GM12878 (cell line): ENCODE data around the gene KLK12. TPM values are rescaled to one million over a fixed set of nuclear protein-coding genes. Genes with fewer than 3 reads are reported as not detected.

Experiments
- ATAC-seq: fragments of 200-7000 bp; cut with Tn5 transposase; 3 replicates; pipeline ENCODE4 v1.9.1; 2020; ENCODE audit warnings: mild to moderate bottlenecking, moderate library complexity
- Bru-seq: library from RNA; stranded (reverse); fragments of 400-500 nt; gene quantifications from one replicate; lab custom pipeline; 2021; lab: Mats Ljungman, UMichigan
- BruChase-seq, 2 experiments: library from RNA; stranded (reverse); fragments of 400-500 nt; gene quantifications; one replicate each; lab custom pipeline; 2021; lab: Mats Ljungman, UMichigan
- BruUV-seq: library from RNA; stranded (reverse); fragments of 400-500 nt; replicated peaks from 2 replicates; lab custom pipeline; 2021; lab: Mats Ljungman, UMichigan
- CTCF ChIA-PET: fragments of 300-600 bp; sonication (Branson Sonifier 250); formaldehyde crosslinking; extraction: SDS; loops from one replicate; lab custom pipeline; 2021; ENCODE audit warnings: inconsistent platforms; lab: Yijun Ruan, JAX
- POLR2A ChIA-PET: fragments of 350-600 bp; formaldehyde crosslinking; extraction: SDS; loops from one replicate; lab custom pipeline; 2021; ENCODE audit warnings: inconsistent platforms; lab: Charles Lee
- RAD21 ChIA-PET: fragments of 300-600 bp; sonication (Branson Sonifier 250); formaldehyde crosslinking; loops from one replicate; lab custom pipeline; 2023; ENCODE audit warnings: antibody characterized with exemption; ENCODE audit not compliant: unreplicated experiment; lab: Charles Lee
- SMC1A ChIA-PET: fragments of 300-600 bp; sonication (Branson Sonifier 250); formaldehyde crosslinking; loops from one replicate; lab custom pipeline; 2023; ENCODE audit not compliant: unreplicated experiment, uncharacterized antibody; lab: Charles Lee
- DNase-seq: peaks from one replicate; pipeline ENCODE4 v3.0.0-alpha.2; 2011; ENCODE audit warnings: low read depth, low spot score
- FAIRE-seq: peaks from 3 replicates; lab custom pipeline; 2011; peaks lifted over from hg19 to GRCh38; lab: Jason Lieb, UNC
- H2AFZ ChIP-seq: 2 replicates; pipeline ENCODE4 v1.6.0; 2011; ENCODE audit warnings: low read depth, low read length, control low read depth; ENCODE audit not compliant: control insufficient read depth
- H3K27ac ChIP-seq: 2 replicates; pipeline ENCODE4 v1.5.1; 2011; ENCODE audit warnings: control low read depth; ENCODE audit not compliant: control insufficient read depth, insufficient read depth
- H3K27me3 ChIP-seq, 2 experiments: replicated peaks in 1 of 2; 2 replicates each; pipeline versions ENCODE4 v1.6.0 to v1.6.1; 2011; ENCODE audit warnings: low read length in 1 of 2; ENCODE audit not compliant: control insufficient read depth in 2 of 2, insufficient read depth in 2 of 2
- H3K36me3 ChIP-seq, 2 experiments: 2 replicates each; pipeline ENCODE4 v1.5.1; 2011; ENCODE audit warnings: low read length in 1 of 2; ENCODE audit not compliant: control insufficient read depth in 2 of 2, insufficient read depth in 2 of 2
- H3K4me1 ChIP-seq: 2 replicates; pipeline ENCODE4 v1.6.1; 2011; ENCODE audit warnings: mild to moderate bottlenecking, low read length, moderate library complexity, mixed read lengths; ENCODE audit not compliant: control insufficient read depth, insufficient read depth
- H3K4me2 ChIP-seq: 2 replicates; pipeline ENCODE4 v1.6.0; 2011; ENCODE audit warnings: control low read depth; ENCODE audit not compliant: control insufficient read depth, insufficient read depth
- H3K4me3 ChIP-seq: fragments of 200-600 bp; sonication (generic); 2 replicates; pipeline ENCODE4 v1.5.1; 2016
- H3K79me2 ChIP-seq: 2 replicates; pipeline ENCODE4 v1.6.0; 2011; ENCODE audit warnings: low read length; ENCODE audit not compliant: control insufficient read depth, insufficient read depth
- H3K9ac ChIP-seq: 2 replicates; pipeline ENCODE4 v1.8.0; 2011; ENCODE audit warnings: low read length, control low read depth, mixed read lengths; ENCODE audit not compliant: control insufficient read depth, insufficient read depth
- H3K9me3 ChIP-seq: replicated peaks from 3 replicates; pipeline ENCODE4 v1.5.1; 2011; ENCODE audit warnings: mild to moderate bottlenecking, low read length; ENCODE audit not compliant: control insufficient read depth, insufficient read depth
- H4K20me1 ChIP-seq: 2 replicates; pipeline ENCODE4 v1.6.0; 2011; ENCODE audit not compliant: control insufficient read depth, insufficient read depth
- ETV6 ChIP-seq, 2 experiments: fragments of 450-650 bp in 1 of 2; IDR thresholded peaks in 1 of 2; conservative IDR thresholded peaks in 1 of 2; 2 replicates each; pipeline ENCODE4 v1.6.1; 2014; ENCODE audit warnings: antibody characterized with exemption in 1 of 2, borderline replicate concordance in 1 of 2, low read depth in 1 of 2, mild to moderate bottlenecking in 1 of 2, moderate library complexity in 1 of 2
- EZH2 ChIP-seq: IDR thresholded peaks from 2 replicates; pipeline ENCODE4 v1.6.1; 2012; ENCODE audit warnings: low read depth, mild to moderate bottlenecking, control low read depth, inconsistent platforms, low read length, borderline replicate concordance; ENCODE audit not compliant: control insufficient read depth
- HCFC1 ChIP-seq: fragments of 150-350 bp; IDR thresholded peaks from 2 replicates; pipeline ENCODE4 v1.6.1; 2014; ENCODE audit warnings: low read length
- HDAC2 ChIP-seq: fragments of 200-600 bp; sonication (generic); IDR thresholded peaks from 2 replicates; pipeline ENCODE4 v1.6.1; 2017
- MXI1 ChIP-seq: fragments of 150-350 bp; IDR thresholded peaks from 2 replicates; pipeline ENCODE4 v1.6.1; 2011; ENCODE audit warnings: low read depth, mild to moderate bottlenecking, inconsistent platforms, low read length, improper control_type of control experiment
- NKRF ChIP-seq: fragments of 450-650 bp; conservative IDR thresholded peaks from 2 replicates; pipeline ENCODE4 v1.6.1; 2017; ENCODE audit warnings: mild to moderate bottlenecking, moderate library complexity
- NR2C1 ChIP-seq: fragments of 450-650 bp; IDR thresholded peaks from 2 replicates; pipeline ENCODE4 v1.6.1; 2017; ENCODE audit warnings: antibody characterized with exemption, mild to moderate bottlenecking, moderate library complexity
- NR2C2 ChIP-seq: IDR thresholded peaks from 2 replicates; pipeline ENCODE4 v1.6.1; 2011; ENCODE audit warnings: borderline replicate concordance, low read depth; ENCODE audit not compliant: control insufficient read depth, insufficient read length
- RUNX3 ChIP-seq: IDR thresholded peaks from 2 replicates; pipeline ENCODE4 v1.6.1; 2012; ENCODE audit warnings: low read length, inconsistent platforms
- WGBS: methylation state at CpG from one replicate; pipeline ENCODE4 v1.1.6; 2016; ENCODE audit warnings: low lambda C conversion rate; ENCODE audit not compliant: insufficient replicate concordance, insufficient coverage; ENCODE audit errors: missing lambda C conversion rate; 5-methylcytosine and 5-hydroxymethylcytosine counted together
- in situ Hi-C: fragments of 300-500 bp; cut with MboI; formaldehyde crosslinking; loops from 9 replicates; pipeline ENCODE4 v1.14.3; 2018; ENCODE audit warnings: mixed read lengths
- intact Hi-C: fragments of 100-400 bp; cut with micrococcal nuclease; formaldehyde crosslinking; loops from one replicate; pipeline ENCODE4 v1.14.2; 2022; ENCODE audit not compliant: unreplicated experiment
- long read RNA-seq, 2 experiments: library from polyadenylated mRNA; unstranded; transcript quantifications; one replicate each; pipeline ENCODE4 v2.0.0, GENCODE V29; 2019 to 2020
- polyA minus RNA-seq, 3 experiments: library from RNA; depleted of rRNA, polyadenylated mRNA; stranded (reverse); fragments of >200 nt; gene quantifications; 2 replicates each; pipeline ENCODE4 v1.2.3, GENCODE V29; 2011
- polyA plus RNA-seq, 11 experiments: library from polyadenylated mRNA; depleted of rRNA in 4 of 11; unstranded in 6 of 11; stranded (reverse) in 5 of 11; fragments of >200 nt; fragmentation: Nextera tagmentation in 4 of 11; fragmentation: Illumina TruSeq in 1 of 11; extraction: Ambion mirVana in 4 of 11; extraction: Trizol in 1 of 11; gene quantifications; 1 replicate in 1 of 11; 2 replicates in 10 of 11; pipeline versions ENCODE4 v1.2.1 to v1.2.3, GENCODE V29; 2011 to 2016; ENCODE audit warnings: inconsistent platforms in 2 of 11, missing spikeins in 2 of 11, low read depth in 1 of 11
- total RNA-seq, 4 experiments: library from RNA; depleted of rRNA in 3 of 4; stranded (reverse); fragments of >200 nt in 3 of 4; fragmentation: Illumina TruSeq in 1 of 4; extraction: Trizol in 1 of 4; gene quantifications; 2 replicates each; pipeline versions ENCODE4 v1.2.1 to v1.2.3, GENCODE V29; 2013 to 2021

The KLK12 gene, protein sequence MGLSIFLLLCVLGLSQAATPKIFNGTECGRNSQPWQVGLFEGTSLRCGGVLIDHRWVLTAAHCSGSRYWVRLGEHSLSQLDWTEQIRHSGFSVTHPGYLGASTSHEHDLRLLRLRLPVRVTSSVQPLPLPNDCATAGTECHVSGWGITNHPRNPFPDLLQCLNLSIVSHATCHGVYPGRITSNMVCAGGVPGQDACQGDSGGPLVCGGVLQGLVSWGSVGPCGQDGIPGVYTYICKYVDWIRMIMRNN
- total RNA-seq (2013; cell fraction: nucleolus; rRNA removed): not detected in 2 replicates
- total RNA-seq (2014; rRNA removed): not detected in 2 replicates
- total RNA-seq (2014; rRNA removed; fragmentation: Illumina TruSeq; extraction: Trizol): not detected in 2 replicates
- total RNA-seq (2021): not detected in 2 replicates
- polyA plus RNA-seq (2011; ENCODE audit: low read depth): not detected
- not detected in 2 replicates for polyA plus RNA-seq (2011; rRNA removed)
- polyA plus RNA-seq (2011; cell fraction: cytosol; rRNA removed): not detected in 2 replicates
- not detected in 2 replicates for polyA plus RNA-seq (2011; cell fraction: nucleus; rRNA removed)
- not detected in 2 replicates for polyA plus RNA-seq (2012)
- not detected in 2 replicates for polyA plus RNA-seq (2014; fragmentation: Illumina TruSeq; extraction: Trizol)
- polyA plus RNA-seq (2014; fragmentation: Nextera tagmentation; extraction: Ambion mirVana): not detected
- polyA plus RNA-seq (2014; rRNA removed): not detected in 2 replicates
- not detected for polyA plus RNA-seq (2016; fragmentation: Nextera tagmentation; extraction: Ambion mirVana)
- not detected in 2 replicates for polyA minus RNA-seq (2011; rRNA and poly(A)+ RNA removed)
- polyA minus RNA-seq (2011; cell fraction: cytosol; rRNA and poly(A)+ RNA removed): not detected in 2 replicates
- polyA minus RNA-seq (2011; cell fraction: nucleus; rRNA and poly(A)+ RNA removed): not detected in 2 replicates
- Bru-seq, nascent RNA: not detected
- not detected for BruChase-seq, experiment 1, labeled RNA remaining after a 6-hour chase
- not detected for BruChase-seq, experiment 2, labeled RNA remaining after a 2-hour chase
- long read RNA-seq, experiment 1: 0 reads
- long read RNA-seq, experiment 2: 0 reads

- in situ Hi-C loops: no loop called here
These were observed at the start of gene KLK12 for GRCh38 chr19:51034704-51035103. Gene KLK12, minus strand, starts transcription at chr19:51035002. Its CDS starts 381 bp downstream, at chr19:51034621.

More at GRCh38 chr19:51034704-51035103, at the start of gene KLK12:
- FAIRE-seq: no peak
- RAD21 ChIA-PET: no interaction called here
- Histone ChIP-seq H3K4me1 (no peaks in the 10 kb centered on the region), H4K20me1 (no peaks in the 10 kb centered on the region), H3K4me2 (no peak within 1 kb of the TSS), H3K27me3 (no peaks in the 10 kb centered on the region; a peak in 1 of 4 replicates), H3K4me3 (no peak within 1 kb of the TSS), H3K9me3 (no peaks in the 10 kb centered on the region), H3K79me2 (no peaks in the 10 kb centered on the region), H3K27ac (no peak within 1 kb of the TSS), H3K36me3 (no peaks in the 10 kb centered on the region), H3K9ac (no peak within 1 kb of the TSS), H2AFZ (no peak within 1 kb of the TSS)
- SMC1A ChIA-PET: no interaction called here
- intact Hi-C loops: no loop called here
- WGBS: 17% methylated on average over 11 of the region's 11 CpGs
- BruUV-seq: no TSS peak
- TF ChIP-seq HCFC1 (no peak), RUNX3 (no peak), ETV6 (conservative IDR thresholded peaks at IDR 0.05 in 1 of 2, IDR thresholded peaks at IDR 0.05 in 1 of 2; ENCODE audit: borderline replicate concordance in 1 of 2, low read depth in 1 of 2) (no peak), MXI1 (no peak), NR2C1 (no peak), HDAC2 (no peak), EZH2 (no peak), NKRF (no peak), NR2C2 (no peak)
- ATAC-seq: no peak
- POLR2A ChIA-PET: no interaction called here
- CTCF ChIA-PET: no interaction called here
- no peak for DNase-seq
